ENCODE results near the gene SP2. TPM values are rescaled to one million over a fixed set of nuclear protein-coding genes. Genes with fewer than 3 reads are reported as not detected.

The SP2 gene
- total RNA-seq, 1 donor from 2014 or later, result 1.6 TPM

DNA sequence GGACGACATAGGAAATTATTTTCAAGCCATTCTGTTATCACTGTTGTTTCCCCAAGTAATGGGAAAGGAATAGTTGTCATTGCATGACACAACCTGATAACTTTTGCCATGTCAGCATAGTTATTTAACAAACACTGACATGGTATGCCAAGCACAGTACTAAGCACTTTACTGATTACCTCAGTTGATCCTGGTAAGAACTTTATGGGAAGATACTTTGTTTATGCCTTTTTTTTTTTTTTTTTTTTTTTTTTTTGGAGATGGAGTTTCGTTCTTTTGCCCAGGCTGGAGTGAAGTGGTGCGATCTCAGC, 29.6 kb downstream of the SP2 start:
- DNase-seq (ENCODE audit: low spot score), result no peak
- Mint-ChIP-seq H3K36me3 (peaks cover 21% of the 10 kb centered on the region), H3K27me3 (ENCODE audit: insufficient read depth, low read depth) (peaks cover 7% of the 10 kb centered on the region), H3K4me1 (peaks cover 5% of the 10 kb centered on the region), H3K9me3 (no peaks in the 10 kb centered on the region), H3K27ac (no peak overlapping the region), H3K4me3 (no peak overlapping the region)
- no peaks in the 10 kb centered on the region for H3K9me3 ChIP-seq (ENCODE audit: low read depth)
- no peak overlapping the region for H3K9ac ChIP-seq
- TF ChIP-seq EZH2 (IDR thresholded peaks at IDR 0.05) (no peak), EZH2phosphoT487 (IDR thresholded peaks at IDR 0.05) (no peak)
- TF ChIP-seq, protein P1, sequence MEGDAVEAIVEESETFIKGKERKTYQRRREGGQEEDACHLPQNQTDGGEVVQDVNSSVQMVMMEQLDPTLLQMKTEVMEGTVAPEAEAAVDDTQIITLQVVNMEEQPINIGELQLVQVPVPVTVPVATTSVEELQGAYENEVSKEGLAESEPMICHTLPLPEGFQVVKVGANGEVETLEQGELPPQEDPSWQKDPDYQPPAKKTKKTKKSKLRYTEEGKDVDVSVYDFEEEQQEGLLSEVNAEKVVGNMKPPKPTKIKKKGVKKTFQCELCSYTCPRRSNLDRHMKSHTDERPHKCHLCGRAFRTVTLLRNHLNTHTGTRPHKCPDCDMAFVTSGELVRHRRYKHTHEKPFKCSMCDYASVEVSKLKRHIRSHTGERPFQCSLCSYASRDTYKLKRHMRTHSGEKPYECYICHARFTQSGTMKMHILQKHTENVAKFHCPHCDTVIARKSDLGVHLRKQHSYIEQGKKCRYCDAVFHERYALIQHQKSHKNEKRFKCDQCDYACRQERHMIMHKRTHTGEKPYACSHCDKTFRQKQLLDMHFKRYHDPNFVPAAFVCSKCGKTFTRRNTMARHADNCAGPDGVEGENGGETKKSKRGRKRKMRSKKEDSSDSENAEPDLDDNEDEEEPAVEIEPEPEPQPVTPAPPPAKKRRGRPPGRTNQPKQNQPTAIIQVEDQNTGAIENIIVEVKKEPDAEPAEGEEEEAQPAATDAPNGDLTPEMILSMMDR (IDR thresholded peaks at IDR 0.05), result no peak
- H3K79me2 ChIP-seq (ENCODE audit: low read depth), result no peaks in the 10 kb centered on the region
- no peaks in the 10 kb centered on the region for H3F3A ChIP-seq (ENCODE audit: low read depth)
- no peaks in the 10 kb centered on the region for H3K4me1 ChIP-seq
- H3K36me3 ChIP-seq, result no peaks in the 10 kb centered on the region
- no peaks in the 10 kb centered on the region for H4K20me1 ChIP-seq (ENCODE audit: low read depth)
- H3K27me3 ChIP-seq, result no peaks in the 10 kb centered on the region
- H3K4me2 ChIP-seq, result no peak overlapping the region
- no peak overlapping the region for H3K27ac ChIP-seq
- no peak overlapping the region for H3K4me3 ChIP-seq
- H2AFZ ChIP-seq (replicated peaks), result no peak overlapping the region

DNA sequence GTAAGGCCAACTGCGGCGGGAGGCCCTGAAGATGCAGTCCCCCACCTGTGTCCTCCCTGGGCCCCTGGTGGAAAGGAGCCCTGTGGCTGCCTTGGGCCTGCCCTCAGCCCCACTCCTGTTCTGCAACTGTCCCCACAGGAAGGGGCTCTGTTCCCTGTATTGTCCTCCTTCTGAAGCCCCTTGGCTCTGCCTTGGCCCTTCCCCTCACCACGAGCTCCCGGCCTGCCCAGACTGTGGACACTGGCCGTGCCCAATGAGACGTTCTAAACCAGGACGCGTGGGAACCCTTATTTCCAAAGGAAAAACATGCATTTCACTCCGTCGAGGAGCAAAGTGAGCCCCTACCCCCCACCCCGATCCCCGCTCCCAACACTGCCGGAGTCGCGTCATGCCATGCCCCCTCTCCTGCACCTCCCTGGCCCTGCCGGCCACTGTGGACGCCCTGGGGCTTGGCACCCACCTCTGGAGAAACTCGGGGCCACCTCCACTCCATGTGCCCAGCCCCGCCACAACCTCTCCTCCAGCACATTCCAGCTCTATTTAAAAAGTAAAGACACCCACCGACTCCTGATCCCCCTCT, 31.9 kb downstream of the SP2 start:
- Histone ChIP-seq H3K27ac (no peak overlapping the region), H3F3A (ENCODE audit: low read depth) (no peaks in the 10 kb centered on the region), H3K36me3 (no peaks in the 10 kb centered on the region), H3K79me2 (ENCODE audit: low read depth) (no peaks in the 10 kb centered on the region), H3K27me3 (no peaks in the 10 kb centered on the region), H3K9ac (no peak overlapping the region), H3K4me3 (no peak overlapping the region), H3K4me2 (no peak overlapping the region), H4K20me1 (ENCODE audit: low read depth) (no peaks in the 10 kb centered on the region), H2AFZ (replicated peaks) (no peak overlapping the region), H3K9me3 (ENCODE audit: low read depth) (no peaks in the 10 kb centered on the region), H3K4me1 (no peaks in the 10 kb centered on the region)
- no peak for TF ChIP-seq EZH2phosphoT487 (IDR thresholded peaks at IDR 0.05)
- TF ChIP-seq EZH2 (IDR thresholded peaks at IDR 0.05), result no peak
- TF ChIP-seq, protein P1 (IDR thresholded peaks at IDR 0.05), result no peak
- no peak overlapping the region for H3K4me3 Mint-ChIP-seq
- DNase-seq (ENCODE audit: low spot score), result no peak
- H3K36me3 Mint-ChIP-seq, result peaks cover 15% of the 10 kb centered on the region
- peaks cover 4% of the 10 kb centered on the region for H3K27me3 Mint-ChIP-seq (ENCODE audit: insufficient read depth, low read depth)
- no peaks in the 10 kb centered on the region for H3K9me3 Mint-ChIP-seq
- peaks cover 5% of the 10 kb centered on the region for H3K4me1 Mint-ChIP-seq
- H3K27ac Mint-ChIP-seq, result no peak overlapping the region

DNA sequence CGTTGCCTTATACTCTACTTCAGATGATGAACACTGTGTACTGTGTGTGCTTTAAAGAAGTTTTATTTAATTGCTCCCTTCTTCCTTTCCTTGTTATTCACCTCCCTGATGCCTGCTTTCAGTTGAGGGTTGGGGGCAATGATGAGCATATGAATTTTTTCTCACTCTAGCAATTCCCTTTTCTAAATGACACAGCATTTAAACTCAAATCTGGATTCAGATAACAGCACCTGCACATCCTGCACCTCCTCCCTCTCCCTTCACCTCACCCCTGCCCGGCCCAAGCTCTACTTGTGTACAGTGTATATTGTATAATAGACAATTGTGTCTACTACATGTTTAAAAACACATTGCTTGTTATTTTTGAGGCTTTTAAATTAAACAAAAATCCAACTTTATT, 32.4 kb downstream of the SP2 start:
- Histone ChIP-seq H3F3A (ENCODE audit: low read depth) (no peaks in the 10 kb centered on the region), H3K4me3 (no peak overlapping the region), H3K36me3 (no peaks in the 10 kb centered on the region), H3K9ac (no peak overlapping the region), H3K4me1 (no peaks in the 10 kb centered on the region), H3K9me3 (ENCODE audit: low read depth) (no peaks in the 10 kb centered on the region), H4K20me1 (ENCODE audit: low read depth) (no peaks in the 10 kb centered on the region), H3K27ac (no peak overlapping the region), H3K79me2 (ENCODE audit: low read depth) (no peaks in the 10 kb centered on the region), H2AFZ (replicated peaks) (no peak overlapping the region), H3K4me2 (no peak overlapping the region), H3K27me3 (no peaks in the 10 kb centered on the region)
- no peaks in the 10 kb centered on the region for H3K9me3 Mint-ChIP-seq
- TF ChIP-seq, protein P1 (IDR thresholded peaks at IDR 0.05), result no peak
- no peak for TF ChIP-seq EZH2 (IDR thresholded peaks at IDR 0.05)
- TF ChIP-seq EZH2phosphoT487 (IDR thresholded peaks at IDR 0.05), result no peak
- H3K4me1 Mint-ChIP-seq, result peaks cover 5% of the 10 kb centered on the region
- H3K27ac Mint-ChIP-seq, result no peak overlapping the region
- H3K27me3 Mint-ChIP-seq (ENCODE audit: insufficient read depth, low read depth), result peaks cover 4% of the 10 kb centered on the region
- H3K36me3 Mint-ChIP-seq, result peaks cover 15% of the 10 kb centered on the region
- no peak overlapping the region for H3K4me3 Mint-ChIP-seq
- DNase-seq (ENCODE audit: low spot score), result no peak

Measured in neural progenitor cell (in vitro differentiated cells).